Ramos (cell line): ENCODE measurements around the gene SUGP2.

Source experiments
- in situ Hi-C: fragments of 300-500 bp; cut with MboI; formaldehyde crosslinking; loops from one replicate; pipeline ENCODE4 v1.14.3; 2022; ENCODE audit warnings: low sequenced_read_pairs; ENCODE audit not compliant: unreplicated experiment

Gene SUGP2

GRCh38 chr19:18995804-18996241 lies 37.5 kb downstream of the SUGP2 start:
- in situ Hi-C loops: no loop called here

- in situ Hi-C loops: no loop called here
Measured at GRCh38 chr19:18993115-18993514, 40.2 kb downstream of the SUGP2 start.

GRCh38 chr19:18992696-18993095 lies 40.6 kb downstream of the SUGP2 start:
- in situ Hi-C loops: no loop called here

GRCh38 chr19:18991468-18991867 lies 41.8 kb downstream of the SUGP2 start:
- in situ Hi-C loops: no loop called here

GRCh38 chr19:18991006-18991405 lies 42.3 kb downstream of the SUGP2 start:
- in situ Hi-C loops: no loop called here

GRCh38 chr19:18990128-18990708 lies 43.1 kb downstream of the SUGP2 start:
- in situ Hi-C loops: no loop called here

- in situ Hi-C loops: no loop called here
Measured at GRCh38 chr19:18989316-18989715, 44.0 kb downstream of the SUGP2 start.

- in situ Hi-C loops: no loop called here
Measured at GRCh38 chr19:18987456-18987855, 45.9 kb downstream of the SUGP2 start.

GRCh38 chr19:18985257-18985656 lies 48.1 kb downstream of the SUGP2 start:
- in situ Hi-C loops: no loop called here

GRCh38 chr19:18984251-18984650 lies 49.1 kb downstream of the SUGP2 start:
- in situ Hi-C loops: no loop called here

GRCh38 chr19:18982669-18983068 lies 50.6 kb downstream of the SUGP2 start:
- in situ Hi-C loops: no loop called here

- in situ Hi-C loops: no loop called here
Measured at GRCh38 chr19:18980432-18981020, 52.8 kb downstream of the SUGP2 start.

GRCh38 chr19:18978616-18979015 lies 54.7 kb downstream of the SUGP2 start:
- in situ Hi-C loops: no loop called here

GRCh38 chr19:18975869-18976268 lies 57.4 kb downstream of the SUGP2 start:
- in situ Hi-C loops: no loop called here

- in situ Hi-C loops: no loop called here
Measured at GRCh38 chr19:18975011-18975410, 58.3 kb downstream of the SUGP2 start.

GRCh38 chr19:18972851-18973250 lies 60.5 kb downstream of the SUGP2 start:
- in situ Hi-C loops: no loop called here

GRCh38 chr19:18972301-18972811 lies 61.0 kb downstream of the SUGP2 start:
- in situ Hi-C loops: no loop called here

- in situ Hi-C loops: no loop called here
Measured at GRCh38 chr19:18969931-18970659, 63.2 kb downstream of the SUGP2 start.

- in situ Hi-C loops: no loop called here
Measured at GRCh38 chr19:18967358-18968146, 65.8 kb downstream of the SUGP2 start.

GRCh38 chr19:18966307-18966706 lies 67.0 kb downstream of the SUGP2 start:
- in situ Hi-C loops: no loop called here

GRCh38 chr19:18964121-18964520 lies 69.2 kb downstream of the SUGP2 start:
- in situ Hi-C loops: no loop called here
